B cell (primary cell): ENCODE results near the gene EXOC3. TPM values are rescaled to one million over a fixed set of nuclear protein-coding genes. Genes with fewer than 3 reads are reported as not detected.

Experiments used
- ATAC-seq: fragments of 200-7000 bp; cut with Tn5 transposase; one replicate; pipeline ENCODE4 v1.10.0; 2021; ENCODE audit warnings: low read depth, mild to moderate bottlenecking, moderate number of reproducible peaks, moderate library complexity
- CTCF ChIA-PET: fragments of 350-600 bp; sonication (Branson Sonifier 250); formaldehyde crosslinking; loops from one replicate; lab custom pipeline; 2021; ENCODE audit warnings: antibody characterized with exemption, inconsistent platforms; lab: Charles Lee
- POLR2A ChIA-PET: fragments of 350-600 bp; sonication (Branson Sonifier 250); formaldehyde crosslinking; loops from one replicate; lab custom pipeline; 2021; ENCODE audit warnings: antibody characterized with exemption; lab: Charles Lee
- DNase-seq: peaks from one replicate; pipeline ENCODE4 v3.0.0; 2013
- H2AFZ ChIP-seq: 2 replicates; pipeline ENCODE4 v1.6.1; 2012; ENCODE audit warnings: mild to moderate bottlenecking, low read depth, low read length; ENCODE audit not compliant: insufficient read depth, poor library complexity, severe bottlenecking
- H3K27ac ChIP-seq, 2 donors: 1 replicate in 1 of 2; 2 replicates in 1 of 2; pipeline ENCODE4 v1.5.1; 2012 to 2013; ENCODE audit warnings: low read length in 2 of 2, mild to moderate bottlenecking in 2 of 2, moderate library complexity in 1 of 2
- H3K27me3 ChIP-seq, 4 experiments: fragments of 200-600 bp in 1 of 4; sonication (generic) in 1 of 4; replicated peaks in 1 of 4; 1 replicate in 2 of 4; 2 replicates in 2 of 4; pipeline versions ENCODE4 v1.6.1 to v1.7.0; 2013 to 2016; ENCODE audit warnings: low read length in 3 of 4, mild to moderate bottlenecking in 2 of 4, mixed read lengths in 1 of 4, moderate library complexity in 1 of 4; ENCODE audit not compliant: insufficient read depth in 4 of 4, control insufficient read depth in 3 of 4; ENCODE audit errors: control extremely low read depth in 1 of 4
- H3K36me3 ChIP-seq, 2 experiments: replicated peaks in 1 of 2; 1 replicate in 1 of 2; 2 replicates in 1 of 2; pipeline versions ENCODE4 v1.6.1 to v1.7.1; 2013; ENCODE audit warnings: low read length in 1 of 2; ENCODE audit not compliant: insufficient read depth in 2 of 2, control insufficient read depth in 1 of 2; ENCODE audit errors: control extremely low read depth in 1 of 2, extremely low read depth in 1 of 2
- H3K4me1 ChIP-seq, 2 donors: fragments of 200-600 bp in 1 of 2; sonication (generic) in 1 of 2; 1 replicate in 1 of 2; 2 replicates in 1 of 2; pipeline versions ENCODE4 v1.5.1 to v1.6.1; 2013 to 2017; ENCODE audit warnings: low read length in 2 of 2; ENCODE audit not compliant: control insufficient read depth in 2 of 2, insufficient read depth in 2 of 2
- H3K4me2 ChIP-seq: replicated peaks from 2 replicates; pipeline ENCODE3; 2012; ENCODE audit warnings: mild to moderate bottlenecking, low read depth, low read length; ENCODE audit not compliant: poor library complexity, severe bottlenecking
- H3K4me3 ChIP-seq, 5 experiments: fragments of 200-600 bp in 1 of 5; sonication (generic) in 1 of 5; 1 replicate in 3 of 5; 2 replicates in 2 of 5; pipeline versions ENCODE4 v1.5.1 to v1.7.0; 2011 to 2016; ENCODE audit warnings: low read length in 4 of 5, mild to moderate bottlenecking in 4 of 5, low read depth in 2 of 5, control low read depth in 1 of 5, moderate library complexity in 1 of 5; ENCODE audit not compliant: insufficient read depth in 1 of 5; ENCODE audit errors: control extremely low read depth in 1 of 5, extremely low read depth in 1 of 5
- H3K79me2 ChIP-seq: fragments of 200-600 bp; sonication (generic); one replicate; pipeline ENCODE4 v1.6.0; 2016; ENCODE audit warnings: low read length; ENCODE audit not compliant: control insufficient read depth, insufficient read depth
- H3K9ac ChIP-seq: fragments of 200-600 bp; sonication (generic); 2 replicates; pipeline ENCODE4 v1.6.1; 2017; ENCODE audit warnings: mild to moderate bottlenecking, low read length, moderate library complexity
- H3K9me3 ChIP-seq, 3 donors: one replicate each; pipeline versions ENCODE4 v1.6.1 to v1.7.1; 2013; ENCODE audit warnings: low read length in 2 of 3; ENCODE audit not compliant: control insufficient read depth in 2 of 3, insufficient read depth in 1 of 3; ENCODE audit errors: control extremely low read depth in 1 of 3
- H4K20me1 ChIP-seq: 2 replicates; pipeline ENCODE4 v1.6.0; 2012; ENCODE audit warnings: mild to moderate bottlenecking, low read length; ENCODE audit not compliant: insufficient read depth, control insufficient read depth, poor library complexity, severe bottlenecking
- H3K27ac Mint-ChIP-seq: one replicate; pipeline ENCODE4 v1.8.0; 2021; ENCODE audit warnings: mixed read lengths
- H3K27me3 Mint-ChIP-seq: one replicate; pipeline ENCODE4 v1.8.0; 2021; ENCODE audit warnings: mixed read lengths
- H3K4me1 Mint-ChIP-seq: one replicate; pipeline ENCODE4 v1.8.0; 2021; ENCODE audit warnings: mixed read lengths
- H3K4me3 Mint-ChIP-seq: one replicate; pipeline ENCODE4 v1.8.0; 2021; ENCODE audit warnings: mixed read lengths
- H3K9me3 Mint-ChIP-seq: one replicate; pipeline ENCODE4 v1.8.0; 2022; ENCODE audit warnings: mixed read lengths; ENCODE audit not compliant: insufficient read depth
- CTCF ChIP-seq: fragments of 200-600 bp; IDR thresholded peaks from one replicate; pipeline ENCODE4 v1.8.0; 2022; ENCODE audit warnings: antibody characterized with exemption, mild to moderate bottlenecking
- EZH2 ChIP-seq: IDR thresholded peaks from 2 replicates; pipeline ENCODE4 v1.6.1; 2012; ENCODE audit warnings: borderline replicate concordance, low read depth, mild to moderate bottlenecking, moderate library complexity, low read length; ENCODE audit not compliant: insufficient read depth, poor library complexity, severe bottlenecking
- WGBS: methylation state at CpG from one replicate; pipeline ENCODE4 v1.1.5; 2013; ENCODE audit warnings: missing lambda C conversion rate; ENCODE audit not compliant: insufficient coverage; 5-methylcytosine and 5-hydroxymethylcytosine counted together
- intact Hi-C: fragments of 100-400 bp; cut with micrococcal nuclease; formaldehyde crosslinking; loops from one replicate; pipeline ENCODE4 v1.10.0; 2022
- polyA plus RNA-seq: library from polyadenylated mRNA; depleted of rRNA; stranded (reverse); fragments of >200 nt; gene quantifications from 2 replicates; pipeline ENCODE4 v1.2.3, GENCODE V29; 2012
- total RNA-seq, 2 donors: library from RNA; stranded (reverse); fragments of 120-200 nt in 1 of 2; gene quantifications; 1 replicate in 1 of 2; 2 replicates in 1 of 2; pipeline versions ENCODE4 v1.2.3 to v1.2.4, GENCODE V29; 2013 to 2022

Gene EXOC3
- total and polyA plus RNA-seq, 2 donors (not counting 1 experiment from before 2014, with no cell fraction given): 44.0 to 97.1 TPM

- Mint-ChIP-seq H3K27me3 (no peaks in the 10 kb centered on the region), H3K9me3 (no peaks in the 10 kb centered on the region), H3K4me3 (no peak overlapping the region), H3K27ac (peak overlapping the region; percentile 15), H3K4me1 (peaks cover 33% of the 10 kb centered on the region)
- intact Hi-C loops: no loop called here
- H2AFZ ChIP-seq: no peak overlapping the region
- H3K27ac ChIP-seq: no peak overlapping the region
- peaks cover 0 to 15% (median 0%) of the 10 kb centered on the region in 3 donors for H3K9me3 ChIP-seq
- no peak for TF ChIP-seq EZH2
- no peak for TF ChIP-seq CTCF
- DNase-seq (no peak), ATAC-seq (no peak)
- H3K79me2 ChIP-seq: peaks cover 6% of the 10 kb centered on the region
- ChIA-PET POLR2A (no interaction called here), CTCF (no interaction called here)
- H3K9ac ChIP-seq: no peak overlapping the region
- H3K4me2 ChIP-seq: no peak overlapping the region
- peaks cover 4 to 33% of the 10 kb centered on the region in 2 experiments for H3K36me3 ChIP-seq
- no peaks in the 10 kb centered on the region for H3K27me3 ChIP-seq
- WGBS: 94% methylated on average over 30 of the region's 30 CpGs
- no peak overlapping the region for H3K4me3 ChIP-seq
- peaks cover 33 to 40% of the 10 kb centered on the region in 2 donors for H3K4me1 ChIP-seq
- peaks cover 36% of the 10 kb centered on the region for H4K20me1 ChIP-seq
Measured at GRCh38 chr5:466661-467310, 23.8 kb downstream of the EXOC3 start.

GRCh38 chr5:468401-468800 lies 25.4 kb downstream of the EXOC3 start:
- Mint-ChIP-seq H3K9me3 (no peaks in the 10 kb centered on the region), H3K27me3 (no peaks in the 10 kb centered on the region), H3K4me1 (peaks cover 34% of the 10 kb centered on the region), H3K27ac (no peak overlapping the region), H3K4me3 (no peak overlapping the region)
- ATAC-seq (no peak), DNase-seq (no peak)
- no peak overlapping the region for H3K9ac ChIP-seq
- H3K79me2 ChIP-seq: peaks cover 10% of the 10 kb centered on the region
- intact Hi-C loops: no loop called here
- H3K4me1 ChIP-seq: peaks cover 38 to 48% of the 10 kb centered on the region in 2 donors
- H3K9me3 ChIP-seq: peaks cover 0 to 15% (median 0%) of the 10 kb centered on the region in 3 donors
- peaks cover 4 to 25% of the 10 kb centered on the region in 2 experiments for H3K36me3 ChIP-seq
- no peak overlapping the region for H3K4me2 ChIP-seq
- TF ChIP-seq EZH2 (no peak), CTCF (no peak)
- H3K4me3 ChIP-seq: no peak overlapping the region
- peaks cover 41% of the 10 kb centered on the region for H4K20me1 ChIP-seq
- POLR2A ChIA-PET: no interaction called here
- no peak overlapping the region for H3K27ac ChIP-seq
- no peak overlapping the region for H2AFZ ChIP-seq
- CTCF ChIA-PET: no interaction called here
- no CpG with 5 or more reads among the region's 6 CpGs for WGBS
- no peaks in the 10 kb centered on the region for H3K27me3 ChIP-seq
